Esophagus squamous epithelium (tissue), 4 donors: ENCODE measurements around the gene SPON1.

ENCODE experiments used
- POLR2A ChIP-seq, 4 donors: fragments of 450-650 bp; IDR thresholded peaks; one replicate each; pipeline ENCODE4 v1.6.1; 2017; ENCODE audit warnings: antibody characterized with exemption in 4 of 4, mild to moderate bottlenecking in 4 of 4, moderate library complexity in 3 of 4
- TF ChIP-seq, protein P1 (sequence below), 6 experiments: fragments of 450-650 bp in 4 of 6; fragments of 200-600 bp in 2 of 6; sonication (generic) in 2 of 6; IDR thresholded peaks; one replicate each; pipeline ENCODE4 v1.5.1; 2016 to 2019; ENCODE audit warnings: antibody characterized with exemption in 6 of 6, mild to moderate bottlenecking in 4 of 6, moderate library complexity in 4 of 6

DNA sequence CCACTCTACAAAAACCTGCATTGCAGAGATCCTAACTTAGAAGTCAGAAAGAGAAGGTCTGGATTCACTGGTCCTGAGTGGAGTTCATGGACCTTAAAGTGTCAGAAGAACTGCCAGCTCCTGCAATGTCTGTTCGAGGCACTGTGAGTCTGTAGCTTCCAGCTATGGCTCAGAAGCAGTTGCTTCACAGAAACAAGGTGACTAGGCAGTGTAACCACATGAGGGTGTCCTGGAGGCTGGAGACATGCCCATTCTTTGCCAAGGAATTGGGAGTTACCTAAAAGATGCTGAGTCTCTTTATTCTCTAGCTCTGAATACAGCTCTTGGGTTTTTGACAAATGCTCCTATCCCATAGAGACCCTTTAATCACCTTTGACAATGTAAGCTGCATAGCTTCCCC lies 130.5 kb downstream of the SPON1 start:
- TF ChIP-seq, protein P1, sequence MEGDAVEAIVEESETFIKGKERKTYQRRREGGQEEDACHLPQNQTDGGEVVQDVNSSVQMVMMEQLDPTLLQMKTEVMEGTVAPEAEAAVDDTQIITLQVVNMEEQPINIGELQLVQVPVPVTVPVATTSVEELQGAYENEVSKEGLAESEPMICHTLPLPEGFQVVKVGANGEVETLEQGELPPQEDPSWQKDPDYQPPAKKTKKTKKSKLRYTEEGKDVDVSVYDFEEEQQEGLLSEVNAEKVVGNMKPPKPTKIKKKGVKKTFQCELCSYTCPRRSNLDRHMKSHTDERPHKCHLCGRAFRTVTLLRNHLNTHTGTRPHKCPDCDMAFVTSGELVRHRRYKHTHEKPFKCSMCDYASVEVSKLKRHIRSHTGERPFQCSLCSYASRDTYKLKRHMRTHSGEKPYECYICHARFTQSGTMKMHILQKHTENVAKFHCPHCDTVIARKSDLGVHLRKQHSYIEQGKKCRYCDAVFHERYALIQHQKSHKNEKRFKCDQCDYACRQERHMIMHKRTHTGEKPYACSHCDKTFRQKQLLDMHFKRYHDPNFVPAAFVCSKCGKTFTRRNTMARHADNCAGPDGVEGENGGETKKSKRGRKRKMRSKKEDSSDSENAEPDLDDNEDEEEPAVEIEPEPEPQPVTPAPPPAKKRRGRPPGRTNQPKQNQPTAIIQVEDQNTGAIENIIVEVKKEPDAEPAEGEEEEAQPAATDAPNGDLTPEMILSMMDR (IDR thresholded peaks at IDR 0.05): no peak
- TF ChIP-seq POLR2A (IDR thresholded peaks at IDR 0.05): no peak
